A549 (cell line): ENCODE results near the gene MGLL. TPM values are rescaled to one million over a fixed set of nuclear protein-coding genes. Genes with fewer than 3 reads are reported as not detected.

ENCODE experiments used
- ATAC-seq, 2 experiments: fragments of 200-7000 bp in 1 of 2; fragments of >200 bp in 1 of 2; cut with Nextera tagmentation in 1 of 2; cut with Tn5 transposase in 1 of 2; 3 replicates each; pipeline versions ENCODE4 v1.8.0 to v1.9.1; 2018 to 2020; ENCODE audit warnings: mild to moderate bottlenecking in 1 of 2, moderate library complexity in 1 of 2
- CTCF ChIA-PET: fragments of 300-600 bp; sonication (Branson Sonifier 250); formaldehyde crosslinking; extraction: SDS; loops from one replicate; lab custom pipeline; 2021; ENCODE audit warnings: antibody characterized with exemption, inconsistent platforms; lab: Yijun Ruan, JAX
- POLR2A ChIA-PET: fragments of 350-600 bp; formaldehyde crosslinking; extraction: SDS; loops from one replicate; lab custom pipeline; 2021; ENCODE audit warnings: antibody characterized with exemption, inconsistent platforms; lab: Yijun Ruan, JAX
- DNase-seq, 2 experiments: peaks; one replicate each; pipeline versions ENCODE4 v3.0.0 to v3.0.0-alpha.2; 2011 to 2016; ENCODE audit warnings: low read depth in 1 of 2, low spot score in 1 of 2
- FAIRE-seq: peaks from 2 replicates; lab custom pipeline; 2011; peaks lifted over from hg19 to GRCh38; lab: Jason Lieb, UNC
- H3K27ac ChIP-seq, 2 experiments: fragments of >200 bp; sonication (Bioruptor Twin); formaldehyde crosslinking; 3 replicates each; pipeline ENCODE4 v1.5.1; 2016 to 2017
- H3K4me1 ChIP-seq: fragments of >200 bp; sonication (Bioruptor Twin); formaldehyde crosslinking; 3 replicates; pipeline ENCODE4 v1.6.1; 2016
- H3K4me2 ChIP-seq: fragments of >200 bp; sonication (Bioruptor Twin); formaldehyde crosslinking; 3 replicates; pipeline ENCODE4 v1.6.1; 2016
- H3K4me3 ChIP-seq: fragments of >200 bp; sonication (Bioruptor Twin); formaldehyde crosslinking; 3 replicates; pipeline ENCODE4 v1.5.1; 2016
- H3K9me3 ChIP-seq: fragments of >200 bp; sonication (Bioruptor Twin); formaldehyde crosslinking; 3 replicates; pipeline ENCODE4 v1.6.1; 2016
- ATOH8 ChIP-seq: fragments of 250-450 bp; sonication (Bioruptor Pico); IDR thresholded peaks from 2 replicates; pipeline ENCODE4 v1.5.0; 2020; ENCODE audit warnings: low read depth, mild to moderate bottlenecking, moderate library complexity
- CBX8 ChIP-seq: fragments of 200-600 bp; sonication (generic); IDR thresholded peaks from 2 replicates; pipeline ENCODE4 v1.6.1; 2016
- CHD2 ChIP-seq: fragments of 150-350 bp; IDR thresholded peaks from 2 replicates; pipeline ENCODE4 v1.6.1; 2014; ENCODE audit warnings: low read length; ENCODE audit not compliant: partially characterized antibody
- CHD4 ChIP-seq: fragments of 200-600 bp; sonication (generic); IDR thresholded peaks from 2 replicates; pipeline ENCODE4 v1.6.1; 2016; ENCODE audit warnings: antibody characterized with exemption, mild to moderate bottlenecking, borderline replicate concordance
- E2F6 ChIP-seq: IDR thresholded peaks from 2 replicates; pipeline ENCODE4 v1.6.1; 2012; ENCODE audit warnings: low read depth, borderline replicate concordance
- EHF ChIP-seq: fragments of 250-450 bp; sonication (Bioruptor Pico); IDR thresholded peaks from 2 replicates; pipeline ENCODE4 v1.5.0; 2020; ENCODE audit warnings: mild to moderate bottlenecking
- EHMT2 ChIP-seq: fragments of 200-600 bp; sonication (generic); IDR thresholded peaks from 2 replicates; pipeline ENCODE4 v1.6.1; 2016; ENCODE audit warnings: antibody characterized with exemption, low read depth, mild to moderate bottlenecking, moderate library complexity
- EP300 ChIP-seq, 2 experiments: fragments of >200 bp; sonication (Bioruptor Twin); formaldehyde crosslinking; IDR thresholded peaks; 2 replicates in 1 of 2; 3 replicates in 1 of 2; pipeline ENCODE4 v1.6.1; 2016 to 2017
- FOSB ChIP-seq: fragments of 250-450 bp; sonication (Bioruptor Pico); IDR thresholded peaks from 2 replicates; pipeline ENCODE4 v1.5.0; 2020; ENCODE audit warnings: mild to moderate bottlenecking, moderate library complexity
- HDAC2 ChIP-seq: fragments of 200-600 bp; sonication (generic); IDR thresholded peaks from 2 replicates; pipeline ENCODE4 v1.6.1; 2016
- HES2 ChIP-seq: fragments of >200 bp; sonication (Bioruptor Twin); formaldehyde crosslinking; IDR thresholded peaks from 2 replicates; pipeline ENCODE4 v1.6.1; 2016
- HOXB13 ChIP-seq: fragments of 250-450 bp; sonication (Bioruptor Pico); IDR thresholded peaks from 2 replicates; pipeline ENCODE4 v1.5.0; 2020; ENCODE audit warnings: low read depth, mild to moderate bottlenecking, moderate library complexity
- HOXB5 ChIP-seq: fragments of 250-450 bp; sonication (Bioruptor Pico); IDR thresholded peaks from 2 replicates; pipeline ENCODE4 v1.5.0; 2020; ENCODE audit warnings: mild to moderate bottlenecking, moderate library complexity
- KDM5A ChIP-seq: fragments of 200-600 bp; sonication (generic); IDR thresholded peaks from 2 replicates; pipeline ENCODE4 v1.6.1; 2016; ENCODE audit warnings: antibody characterized with exemption, mild to moderate bottlenecking
- MAFK ChIP-seq: fragments of 450-650 bp; IDR thresholded peaks from 2 replicates; pipeline ENCODE4 v1.6.1; 2014; ENCODE audit not compliant: partially characterized antibody
- MAX ChIP-seq: IDR thresholded peaks from 2 replicates; pipeline ENCODE4 v1.6.1; 2012
- MYC ChIP-seq: IDR thresholded peaks from 2 replicates; pipeline ENCODE4 v1.6.1; 2012; ENCODE audit warnings: mild to moderate bottlenecking, inconsistent platforms, low read length, improper control_type of control experiment, borderline replicate concordance
- NR3C1 ChIP-seq: fragments of >200 bp; sonication (Bioruptor Twin); formaldehyde crosslinking; IDR thresholded peaks from 3 replicates; pipeline ENCODE4 v1.6.1; 2017
- PBX3 ChIP-seq: IDR thresholded peaks from 2 replicates; pipeline ENCODE4 v1.6.1; 2012
- POLR2A ChIP-seq: IDR thresholded peaks from 2 replicates; pipeline ENCODE4 v1.6.1; 2012; ENCODE audit warnings: mild to moderate bottlenecking, low read length
- RAD21 ChIP-seq, 2 experiments: fragments of >200 bp in 1 of 2; sonication (Bioruptor Twin) in 1 of 2; formaldehyde crosslinking in 1 of 2; IDR thresholded peaks in 1 of 2; conservative IDR thresholded peaks in 1 of 2; 2 replicates in 1 of 2; 3 replicates in 1 of 2; pipeline ENCODE4 v1.6.1; 2012 to 2018; ENCODE audit warnings: inconsistent platforms in 1 of 2
- SREBF2 ChIP-seq: fragments of 450-650 bp; IDR thresholded peaks from 2 replicates; pipeline ENCODE4 v1.6.1; 2014; ENCODE audit warnings: mild to moderate bottlenecking, moderate library complexity
- TFCP2L1 ChIP-seq: fragments of 250-450 bp; sonication (Bioruptor Pico); IDR thresholded peaks from 2 replicates; pipeline ENCODE4 v1.5.0; 2021; ENCODE audit warnings: mild to moderate bottlenecking
- USF2 ChIP-seq: fragments of 450-650 bp; IDR thresholded peaks from 2 replicates; pipeline ENCODE4 v1.6.1; 2014; ENCODE audit warnings: antibody characterized with exemption
- WGBS: methylation state at CpG from one replicate; pipeline ENCODE4 v1.1.6; 2017; ENCODE audit errors: missing lambda C conversion rate; 5-methylcytosine and 5-hydroxymethylcytosine counted together
- polyA plus RNA-seq, 4 experiments: library from polyadenylated mRNA; depleted of rRNA in 3 of 4; stranded (reverse); fragments of >200 nt; fragmentation: RNase III in 1 of 4; extraction: RNeasy Plus Mini Kit Qiagen cat#74134 plus additional on column Dnase treatment in 1 of 4; gene quantifications; 2 replicates in 3 of 4; 3 replicates in 1 of 4; pipeline ENCODE4 v1.2.3, GENCODE V29; 2011 to 2017

MGLL gene
- polyA plus RNA-seq, 2 of the 4 experiments (the other 2 are of a cell fraction) = 38.5 to 41.5 TPM

GRCh38 chr3:127685708-127686511, 136.4 kb downstream of the MGLL start:
- no peak overlapping the region for H3K4me3 ChIP-seq
- FAIRE-seq (no peak), ATAC-seq (peak in 1 of 2 experiments; percentile 58; a peak in 2 of 6 replicates), DNase-seq (no peak)
- no peak overlapping the region for H3K4me2 ChIP-seq
- ChIA-PET CTCF (no interaction called here), POLR2A (no interaction called here)
- no peak overlapping the region for H3K27ac ChIP-seq
- peaks cover 15% of the 10 kb centered on the region for H3K4me1 ChIP-seq
- 87% methylated on average over 4 of the region's 4 CpGs for WGBS
- no peaks in the 10 kb centered on the region for H3K9me3 ChIP-seq
- TF ChIP-seq TFCP2L1 (CRISPR knock-in tag) = no peak
- no peak for TF ChIP-seq SREBF2
- TF ChIP-seq MAFK = no peak
- TF ChIP-seq NR3C1 = no peak
- no peak for TF ChIP-seq EHF (CRISPR knock-in tag)
- no peak for TF ChIP-seq PBX3
- no peak for TF ChIP-seq MYC
- no peak for TF ChIP-seq CBX8
- TF ChIP-seq HOXB5 = no peak
- no peak for TF ChIP-seq EP300 (IDR thresholded peaks at IDR 0.05)
- TF ChIP-seq USF2 = no peak

GRCh38 chr3:127684871-127685707, 137.2 kb downstream of the MGLL start:
- peaks cover 7% of the 10 kb centered on the region for H3K4me1 ChIP-seq
- no peak overlapping the region for H3K4me3 ChIP-seq
- no peak overlapping the region for H3K27ac ChIP-seq
- H3K4me2 ChIP-seq = no peak overlapping the region
- ATAC-seq (peak; percentile 49 to 54), FAIRE-seq (no peak), DNase-seq (no peak)
- ChIA-PET CTCF (interaction anchor here (1.4 to 2.3 kb wide), 3 partner anchors 14 to 286 kb away, joined by 4 to 12 read pairs (median 9); no protein-coding TSS in a partner anchor), POLR2A (no interaction called here)
- no peaks in the 10 kb centered on the region for H3K9me3 ChIP-seq
- 58% methylated on average over 9 of the region's 22 CpGs for WGBS
- no peak for TF ChIP-seq HDAC2
- TF ChIP-seq EHMT2 = no peak
- TF ChIP-seq HES2 = no peak
- no peak for TF ChIP-seq KDM5A
- no peak for TF ChIP-seq CHD2
- no peak for TF ChIP-seq FOSB (CRISPR knock-in tag)
- TF ChIP-seq E2F6 = no peak
- TF ChIP-seq TFCP2L1 (CRISPR knock-in tag) = no peak
- TF ChIP-seq ATOH8 (CRISPR knock-in tag) = no peak
- TF ChIP-seq HOXB13 (CRISPR knock-in tag) = no peak
- no peak for TF ChIP-seq POLR2A
- no peak for TF ChIP-seq CHD4
- no peak for TF ChIP-seq MAX
- no peak for TF ChIP-seq RAD21 (conservative IDR thresholded peaks at IDR 0.05 in 1 of 2, IDR thresholded peaks at IDR 0.05 in 1 of 2)
